ENCODE results near the gene KRT12. TPM values are rescaled to one million over a fixed set of nuclear protein-coding genes. Genes with fewer than 3 reads are reported as not detected.
"Not testable (repeated sequence)": the region's sequence is repeated elsewhere in the genome, so short reads cannot be mapped to it uniquely, and the experiment has no call there.

The KRT12 gene
- polyA plus RNA-seq, 3 donors, result not detected

- no peak for DNase-seq (ENCODE audit: extremely low read depth in 1 of 11, low read depth in 9 of 11, low spot score in 4 of 11)
These were observed 44.8 kb downstream of the KRT12 start, which contains the start of gene KRT10 for GRCh38 chr17:40822132-40822812. TSS of gene KRT10 (minus strand) at chr17:40822614. CDS start at chr17:40822585, 29 bp downstream.

GRCh38 chr17:40821536-40821935 lies 45.5 kb downstream of the KRT12 start:
- no peak for DNase-seq (ENCODE audit: extremely low read depth in 1 of 11, low read depth in 9 of 11, low spot score in 4 of 11)

- no peak for DNase-seq (ENCODE audit: extremely low read depth in 1 of 11, low read depth in 9 of 11, low spot score in 4 of 11)
These were observed 46.7 kb downstream of the KRT12 start for GRCh38 chr17:40820228-40820838.

GRCh38 chr17:40819528-40820125 lies 47.4 kb downstream of the KRT12 start:
- DNase-seq (ENCODE audit: extremely low read depth in 1 of 11, low read depth in 9 of 11, low spot score in 4 of 11), result peak in 2 of 11 donors; percentile 7 to 8

- peak in 10 of 11 donors; percentile 53 to 81 (median 74) for DNase-seq (ENCODE audit: extremely low read depth in 1 of 11, low read depth in 9 of 11, low spot score in 4 of 11)
These were observed 48.1 kb downstream of the KRT12 start for GRCh38 chr17:40818733-40819527.

GRCh38 chr17:40818343-40818732 lies 48.7 kb downstream of the KRT12 start:
- DNase-seq (ENCODE audit: extremely low read depth in 1 of 11, low read depth in 9 of 11, low spot score in 4 of 11), result no peak

GRCh38 chr17:40817103-40817682 lies 49.8 kb downstream of the KRT12 start:
- DNase-seq (ENCODE audit: extremely low read depth in 1 of 11, low read depth in 9 of 11, low spot score in 4 of 11), result no peak

GRCh38 chr17:40816569-40816968 lies 50.5 kb downstream of the KRT12 start:
- no peak for DNase-seq (ENCODE audit: extremely low read depth in 1 of 11, low read depth in 9 of 11, low spot score in 4 of 11)

GRCh38 chr17:40815381-40815780 lies 51.6 kb downstream of the KRT12 start:
- no peak for DNase-seq (ENCODE audit: extremely low read depth in 1 of 11, low read depth in 9 of 11, low spot score in 4 of 11)

GRCh38 chr17:40814657-40815056 lies 52.4 kb downstream of the KRT12 start:
- not testable (repeated sequence) for DNase-seq (ENCODE audit: extremely low read depth in 1 of 11, low read depth in 9 of 11, low spot score in 4 of 11)

- DNase-seq (ENCODE audit: extremely low read depth in 1 of 11, low read depth in 9 of 11, low spot score in 4 of 11), result no peak
These were observed 53.2 kb downstream of the KRT12 start for GRCh38 chr17:40813804-40814203.

GRCh38 chr17:40812639-40813038 lies 54.4 kb downstream of the KRT12 start:
- no peak for DNase-seq (ENCODE audit: extremely low read depth in 1 of 11, low read depth in 9 of 11, low spot score in 4 of 11)

Other genes with a start within 250 kb of the KRT12 start
- 100 to 1,000 TPM; 236 to 258 (median 256) TPM for gene SMARCE1, start 219.4 kb downstream of the KRT12 start, polyA plus RNA-seq (ENCODE audit: insufficient read length in 3 of 3)
- gene KRT222, start 202.0 kb downstream of the KRT12 start, polyA plus RNA-seq (ENCODE audit: insufficient read length in 3 of 3), result under 1 TPM; 0.06 to 0.21 (median 0.17) TPM
- not detected for gene KRT24, start 163.5 kb downstream of the KRT12 start, polyA plus RNA-seq (ENCODE audit: insufficient read length in 3 of 3)
- under 1 TPM in 1 of 3 donors, not detected in 2; 0.09 TPM for gene KRT25, start 111.9 kb downstream of the KRT12 start, polyA plus RNA-seq (ENCODE audit: insufficient read length in 3 of 3)
- gene KRT26, start 95.0 kb downstream of the KRT12 start, polyA plus RNA-seq (ENCODE audit: insufficient read length in 3 of 3), result not detected
- not detected for gene KRT27, start 84.7 kb downstream of the KRT12 start, polyA plus RNA-seq (ENCODE audit: insufficient read length in 3 of 3)
- gene KRT28, start 67.3 kb downstream of the KRT12 start, polyA plus RNA-seq (ENCODE audit: insufficient read length in 3 of 3), result not detected
- 10 to 100 TPM; 47.1 to 49.5 (median 48.5) TPM for gene KRT10, start 44.6 kb downstream of the KRT12 start, polyA plus RNA-seq (ENCODE audit: insufficient read length in 3 of 3)
- under 1 TPM in 2 of 3 donors, not detected in 1; 0.11 to 0.19 TPM for gene KRT20, start 18.0 kb upstream of the KRT12 start, polyA plus RNA-seq (ENCODE audit: insufficient read length in 3 of 3)
- gene KRT23, start 70.4 kb upstream of the KRT12 start, polyA plus RNA-seq (ENCODE audit: insufficient read length in 3 of 3), result 1 to 10 TPM in 1 of 3 donors, under 1 TPM in 2; 0.80 to 1.4 (median 0.94) TPM
- gene KRT39, start 99.7 kb upstream of the KRT12 start, polyA plus RNA-seq (ENCODE audit: insufficient read length in 3 of 3), result not detected
- gene KRT40, start 117.1 kb upstream of the KRT12 start, polyA plus RNA-seq (ENCODE audit: insufficient read length in 3 of 3), result not detected
- not detected for gene KRTAP3-3, start 126.9 kb upstream of the KRT12 start, polyA plus RNA-seq (ENCODE audit: insufficient read length in 3 of 3)
- not detected for gene KRTAP3-2, start 132.7 kb upstream of the KRT12 start, polyA plus RNA-seq (ENCODE audit: insufficient read length in 3 of 3)
- gene KRTAP3-1, start 141.9 kb upstream of the KRT12 start, polyA plus RNA-seq (ENCODE audit: insufficient read length in 3 of 3), result not detected
- not detected for gene KRTAP1-5, start 160.0 kb upstream of the KRT12 start, polyA plus RNA-seq (ENCODE audit: insufficient read length in 3 of 3)
- not detected for gene KRTAP1-4, start 163.0 kb upstream of the KRT12 start, polyA plus RNA-seq (ENCODE audit: insufficient read length in 3 of 3)
- gene KRTAP1-3, start 167.7 kb upstream of the KRT12 start, polyA plus RNA-seq (ENCODE audit: insufficient read length in 3 of 3), result not detected
- gene KRTAP1-1, start 174.2 kb upstream of the KRT12 start, polyA plus RNA-seq (ENCODE audit: insufficient read length in 3 of 3), result not detected
- not detected for gene KRTAP2-1, start 180.1 kb upstream of the KRT12 start, polyA plus RNA-seq (ENCODE audit: insufficient read length in 3 of 3)
- not detected for gene KRTAP2-2, start 188.0 kb upstream of the KRT12 start, polyA plus RNA-seq (ENCODE audit: insufficient read length in 3 of 3)
- gene KRTAP2-3, start 192.9 kb upstream of the KRT12 start, polyA plus RNA-seq (ENCODE audit: insufficient read length in 3 of 3), result not detected
- gene KRTAP2-4, start 198.7 kb upstream of the KRT12 start, polyA plus RNA-seq (ENCODE audit: insufficient read length in 3 of 3), result not detected
- not detected for gene KRTAP4-7, start 216.9 kb upstream of the KRT12 start, polyA plus RNA-seq (ENCODE audit: insufficient read length in 3 of 3)
- not detected for gene KRTAP4-8, start 230.9 kb upstream of the KRT12 start, polyA plus RNA-seq (ENCODE audit: insufficient read length in 3 of 3)
- not detected for gene KRTAP4-16, start 235.0 kb upstream of the KRT12 start, polyA plus RNA-seq (ENCODE audit: insufficient read length in 3 of 3)
- not detected for gene KRTAP4-9, start 238.2 kb upstream of the KRT12 start, polyA plus RNA-seq (ENCODE audit: insufficient read length in 3 of 3)